ENCODE results near the gene PANK4.

DNA sequence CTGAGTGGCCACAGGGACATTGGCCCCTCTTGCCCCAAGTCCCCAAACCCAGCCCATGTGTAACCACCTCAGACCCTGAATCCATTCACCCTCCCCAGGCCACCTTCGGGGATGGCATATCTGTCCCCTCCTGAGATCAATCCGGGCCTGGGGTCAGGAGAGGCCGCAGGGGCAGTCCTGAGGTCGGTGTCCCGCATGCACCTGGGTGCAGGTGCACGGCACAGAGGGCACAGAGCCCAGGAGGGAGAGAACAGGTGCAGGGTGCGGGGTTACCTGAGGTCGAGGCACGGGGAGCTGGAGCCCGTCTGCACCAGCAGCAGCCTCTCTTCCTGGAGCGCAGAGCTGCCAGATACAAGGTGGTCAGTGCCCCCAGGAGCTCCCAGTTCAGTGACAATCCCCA is 16.8 kb downstream of the PANK4 start:
- no peak for TF ChIP-seq POLR2A (IDR thresholded peaks at IDR 0.05)
- TF ChIP-seq POLR2AphosphoS5 (IDR thresholded peaks at IDR 0.05), result no peak
